DND-41 (cell line): Measurements from ENCODE around the gene IRF3.

Source experiments
- EZH2 ChIP-seq: IDR thresholded peaks from 3 replicates; pipeline ENCODE4 v1.6.1; 2012; ENCODE audit warnings: borderline replicate concordance, low read depth, mild to moderate bottlenecking, moderate library complexity, low read length, inconsistent platforms; ENCODE audit not compliant: severe bottlenecking
- TF ChIP-seq, protein P1 (sequence below): IDR thresholded peaks from 2 replicates; pipeline ENCODE4 v1.5.1; 2012; ENCODE audit warnings: borderline replicate concordance, low read length, moderate library complexity, mild to moderate bottlenecking; ENCODE audit not compliant: poor library complexity, severe bottlenecking; ENCODE audit errors: extremely low read depth

DNA sequence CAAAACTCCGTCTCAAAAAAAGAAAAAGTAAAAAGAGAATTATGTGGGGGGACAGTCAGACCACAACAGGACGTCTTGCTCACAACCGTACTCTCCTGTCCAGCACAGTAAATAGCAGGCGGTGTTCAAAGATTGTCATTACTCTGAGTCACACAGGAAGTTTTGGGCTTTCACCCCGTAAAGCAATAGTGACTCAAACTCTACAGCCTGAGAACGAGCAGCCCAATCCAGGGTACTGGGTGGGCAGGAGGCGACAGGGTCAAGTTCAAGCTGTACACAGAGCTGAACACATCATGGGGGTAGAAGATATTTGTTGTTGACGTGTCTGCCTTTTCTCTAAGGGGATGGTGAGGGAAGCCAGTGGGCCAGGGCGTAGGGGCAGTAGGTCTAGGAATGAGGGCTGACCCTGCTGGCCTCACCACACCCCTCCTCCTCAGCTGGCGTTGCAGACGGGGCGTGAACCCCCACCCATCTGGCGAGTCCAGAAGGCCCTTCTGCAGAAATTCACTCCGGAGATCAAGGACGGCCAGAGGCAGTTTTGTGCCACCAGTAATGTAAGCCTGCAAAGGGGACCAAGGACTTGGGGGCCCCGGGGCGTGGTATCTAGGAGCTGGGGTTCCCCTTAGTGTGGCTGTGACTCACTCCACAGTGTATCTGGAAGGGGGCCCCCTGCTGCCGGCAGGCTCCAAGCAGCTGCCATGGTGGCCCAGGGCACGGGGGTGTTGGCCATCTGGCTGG is 51.4 kb downstream of the IRF3 start:
- TF ChIP-seq, protein P1, sequence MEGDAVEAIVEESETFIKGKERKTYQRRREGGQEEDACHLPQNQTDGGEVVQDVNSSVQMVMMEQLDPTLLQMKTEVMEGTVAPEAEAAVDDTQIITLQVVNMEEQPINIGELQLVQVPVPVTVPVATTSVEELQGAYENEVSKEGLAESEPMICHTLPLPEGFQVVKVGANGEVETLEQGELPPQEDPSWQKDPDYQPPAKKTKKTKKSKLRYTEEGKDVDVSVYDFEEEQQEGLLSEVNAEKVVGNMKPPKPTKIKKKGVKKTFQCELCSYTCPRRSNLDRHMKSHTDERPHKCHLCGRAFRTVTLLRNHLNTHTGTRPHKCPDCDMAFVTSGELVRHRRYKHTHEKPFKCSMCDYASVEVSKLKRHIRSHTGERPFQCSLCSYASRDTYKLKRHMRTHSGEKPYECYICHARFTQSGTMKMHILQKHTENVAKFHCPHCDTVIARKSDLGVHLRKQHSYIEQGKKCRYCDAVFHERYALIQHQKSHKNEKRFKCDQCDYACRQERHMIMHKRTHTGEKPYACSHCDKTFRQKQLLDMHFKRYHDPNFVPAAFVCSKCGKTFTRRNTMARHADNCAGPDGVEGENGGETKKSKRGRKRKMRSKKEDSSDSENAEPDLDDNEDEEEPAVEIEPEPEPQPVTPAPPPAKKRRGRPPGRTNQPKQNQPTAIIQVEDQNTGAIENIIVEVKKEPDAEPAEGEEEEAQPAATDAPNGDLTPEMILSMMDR: no peak
- no peak for TF ChIP-seq EZH2
